Suprapubic skin (tissue), 4 donors: ENCODE data around the gene EPHB3. TPM values are rescaled to one million over a fixed set of nuclear protein-coding genes. Genes with fewer than 3 reads are reported as not detected.
A peak's percentile ranks its signal among the peaks of the same experiment; 100 is the strongest.

Experiments used
- DNase-seq, 2 donors: peaks; one replicate each; pipeline ENCODE4 v3.0.0-alpha.2; 2019; ENCODE audit warnings: low spot score in 2 of 2
- H3K27ac ChIP-seq: fragments of 200-600 bp; sonication (generic); one replicate; pipeline ENCODE4 v1.5.1; 2019
- H3K27me3 ChIP-seq: fragments of 200-600 bp; sonication (generic); one replicate; pipeline ENCODE4 v1.5.1; 2019
- H3K36me3 ChIP-seq: fragments of 200-600 bp; sonication (generic); one replicate; pipeline ENCODE4 v1.5.1; 2019
- H3K4me1 ChIP-seq: fragments of 200-600 bp; sonication (generic); one replicate; pipeline ENCODE4 v1.5.1; 2019
- H3K4me3 ChIP-seq: fragments of 200-600 bp; sonication (generic); one replicate; pipeline ENCODE4 v1.5.1; 2019; ENCODE audit warnings: mild to moderate bottlenecking
- H3K9me3 ChIP-seq: fragments of 200-600 bp; sonication (generic); one replicate; pipeline ENCODE4 v1.5.1; 2019
- EP300 ChIP-seq: sonication (generic); formaldehyde crosslinking; IDR thresholded peaks from one replicate; pipeline ENCODE4 v1.6.1; 2017; ENCODE audit warnings: antibody characterized with exemption
- POLR2A ChIP-seq, 2 donors: fragments of 450-650 bp; IDR thresholded peaks; one replicate each; pipeline ENCODE4 v1.6.1; 2017; ENCODE audit warnings: antibody characterized with exemption in 2 of 2, mild to moderate bottlenecking in 2 of 2, moderate library complexity in 2 of 2
- POLR2AphosphoS5 ChIP-seq, 3 donors: sonication (generic); formaldehyde crosslinking; IDR thresholded peaks; one replicate each; pipeline ENCODE4 v1.6.1; 2017; ENCODE audit warnings: antibody characterized with exemption in 3 of 3
- WGBS: methylation state at CpG from one replicate; pipeline ENCODE4 v1.1.5; 2018; 5-methylcytosine and 5-hydroxymethylcytosine counted together
- total RNA-seq, 4 donors: library from RNA; depleted of rRNA; stranded (reverse); fragments of >200 nt; gene quantifications; one replicate each; pipeline ENCODE4 v1.1.0, GENCODE V29; 2016
- TF ChIP-seq, protein P1 (sequence below), 2 donors: fragments of 200-600 bp in 1 of 2; fragments of 450-650 bp in 1 of 2; sonication (generic) in 1 of 2; IDR thresholded peaks; one replicate each; pipeline ENCODE4 v1.5.1; 2016 to 2019; ENCODE audit warnings: antibody characterized with exemption in 2 of 2, mild to moderate bottlenecking in 1 of 2, moderate library complexity in 1 of 2

EPHB3 gene
- total RNA-seq, 4 donors from 2014 or later = 84.5 to 152 (median 108) TPM

- Histone ChIP-seq H3K27ac (peak overlapping the region; percentile 93), H3K4me3 (peak overlapping the region; percentile 54), H3K27me3 (no peaks in the 10 kb centered on the region), H3K36me3 (peaks cover 15% of the 10 kb centered on the region), H3K4me1 (peaks cover 65% of the 10 kb centered on the region), H3K9me3 (no peaks in the 10 kb centered on the region)
- under 1% methylated on average over 27 of the region's 68 CpGs for WGBS
- TF ChIP-seq POLR2AphosphoS5 (IDR thresholded peaks at IDR 0.05) = peak in 1 of 3 donors; percentile 8
- TF ChIP-seq POLR2A (IDR thresholded peaks at IDR 0.05) = no peak
- peak in 1 of 2 donors; percentile 93 for DNase-seq
These were observed 7.6 kb downstream of the EPHB3 start for GRCh38 chr3:184568924-184569829.

GRCh38 chr3:184570035-184570434, 8.4 kb downstream of the EPHB3 start:
- 38% methylated on average over 3 of the region's 3 CpGs for whole genome bisulfite sequencing
- Histone ChIP-seq H3K4me1 (peaks cover 64% of the 10 kb centered on the region), H3K27ac (no peak overlapping the region), H3K36me3 (peaks cover 17% of the 10 kb centered on the region), H3K9me3 (no peaks in the 10 kb centered on the region), H3K27me3 (no peaks in the 10 kb centered on the region), H3K4me3 (no peak overlapping the region)
- TF ChIP-seq, protein P1, sequence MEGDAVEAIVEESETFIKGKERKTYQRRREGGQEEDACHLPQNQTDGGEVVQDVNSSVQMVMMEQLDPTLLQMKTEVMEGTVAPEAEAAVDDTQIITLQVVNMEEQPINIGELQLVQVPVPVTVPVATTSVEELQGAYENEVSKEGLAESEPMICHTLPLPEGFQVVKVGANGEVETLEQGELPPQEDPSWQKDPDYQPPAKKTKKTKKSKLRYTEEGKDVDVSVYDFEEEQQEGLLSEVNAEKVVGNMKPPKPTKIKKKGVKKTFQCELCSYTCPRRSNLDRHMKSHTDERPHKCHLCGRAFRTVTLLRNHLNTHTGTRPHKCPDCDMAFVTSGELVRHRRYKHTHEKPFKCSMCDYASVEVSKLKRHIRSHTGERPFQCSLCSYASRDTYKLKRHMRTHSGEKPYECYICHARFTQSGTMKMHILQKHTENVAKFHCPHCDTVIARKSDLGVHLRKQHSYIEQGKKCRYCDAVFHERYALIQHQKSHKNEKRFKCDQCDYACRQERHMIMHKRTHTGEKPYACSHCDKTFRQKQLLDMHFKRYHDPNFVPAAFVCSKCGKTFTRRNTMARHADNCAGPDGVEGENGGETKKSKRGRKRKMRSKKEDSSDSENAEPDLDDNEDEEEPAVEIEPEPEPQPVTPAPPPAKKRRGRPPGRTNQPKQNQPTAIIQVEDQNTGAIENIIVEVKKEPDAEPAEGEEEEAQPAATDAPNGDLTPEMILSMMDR (IDR thresholded peaks at IDR 0.05) = no peak
- TF ChIP-seq POLR2AphosphoS5 (IDR thresholded peaks at IDR 0.05) (no peak), EP300 (no peak), POLR2A (IDR thresholded peaks at IDR 0.05) (no peak)
- no peak for DNase-seq

DNA sequence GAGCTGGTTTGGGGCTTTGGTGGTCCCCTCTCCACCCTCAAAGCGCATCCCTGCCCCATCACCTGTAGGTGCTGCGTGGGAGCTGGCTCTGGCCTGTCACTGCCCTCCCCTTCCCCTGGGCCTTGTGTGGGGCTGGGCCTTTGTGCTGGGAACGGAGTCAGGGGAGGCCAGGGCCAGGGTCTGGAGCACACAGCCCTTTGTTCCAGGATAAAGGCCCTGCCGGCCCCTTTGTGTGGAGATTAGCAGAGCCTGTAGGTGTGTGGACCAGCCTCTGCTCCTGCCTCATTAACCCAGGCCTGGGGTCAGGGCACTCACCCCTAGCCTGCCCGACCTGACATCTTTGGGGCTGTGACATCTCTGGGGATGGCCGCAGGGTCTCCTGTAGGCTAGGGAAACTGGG, 8.9 kb downstream of the EPHB3 start:
- TF ChIP-seq EP300 = no peak
- no peak for TF ChIP-seq POLR2A (IDR thresholded peaks at IDR 0.05)
- TF ChIP-seq, protein P1 (IDR thresholded peaks at IDR 0.05) = no peak
- TF ChIP-seq POLR2AphosphoS5 (IDR thresholded peaks at IDR 0.05) = no peak
- peaks cover 21% of the 10 kb centered on the region for H3K36me3 ChIP-seq
- 81% methylated on average over 5 of the region's 6 CpGs for WGBS
- H3K4me1 ChIP-seq = peaks cover 64% of the 10 kb centered on the region
- no peak overlapping the region for H3K4me3 ChIP-seq
- no peak for DNase-seq
- no peaks in the 10 kb centered on the region for H3K27me3 ChIP-seq
- no peaks in the 10 kb centered on the region for H3K9me3 ChIP-seq
- no peak overlapping the region for H3K27ac ChIP-seq

DNA sequence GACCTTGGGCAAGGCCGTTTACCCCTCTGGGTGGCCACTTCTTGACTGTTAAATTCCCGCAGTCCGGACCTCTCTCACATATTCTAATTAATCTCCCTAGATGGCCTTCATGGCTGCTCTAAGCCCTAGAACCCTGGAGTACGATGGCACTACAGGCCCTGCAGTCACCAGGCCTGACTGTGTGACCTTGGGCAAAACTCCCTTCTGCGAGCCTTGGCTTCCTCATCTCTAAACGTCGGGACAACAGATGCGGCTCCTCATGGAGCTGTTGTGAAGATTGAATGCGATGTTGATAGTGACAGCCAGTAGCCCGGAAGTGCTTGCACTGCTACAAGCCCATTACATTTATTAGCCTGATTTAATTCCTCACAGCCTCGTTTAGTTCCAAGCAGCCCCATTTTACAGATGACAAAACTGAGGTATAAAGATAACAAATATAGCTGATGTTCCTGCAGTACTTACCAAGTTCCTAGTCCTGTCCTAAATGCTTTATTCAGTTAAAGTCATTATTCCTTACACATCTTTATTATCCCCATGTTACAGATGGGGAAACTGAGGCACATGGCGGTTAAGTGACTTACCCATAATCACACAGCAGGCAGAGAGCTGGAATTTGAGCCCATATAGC, 10.3 kb downstream of the EPHB3 start:
- 75% methylated on average over 12 of the region's 12 CpGs for WGBS
- no peak for TF ChIP-seq POLR2AphosphoS5 (IDR thresholded peaks at IDR 0.05)
- TF ChIP-seq, protein P1 (IDR thresholded peaks at IDR 0.05) = no peak
- TF ChIP-seq EP300 = no peak
- TF ChIP-seq POLR2A (IDR thresholded peaks at IDR 0.05) = no peak
- no peak for DNase-seq
- Histone ChIP-seq H3K4me3 (no peak overlapping the region), H3K36me3 (peaks cover 29% of the 10 kb centered on the region), H3K27ac (no peak overlapping the region), H3K4me1 (peaks cover 56% of the 10 kb centered on the region), H3K27me3 (no peaks in the 10 kb centered on the region), H3K9me3 (no peaks in the 10 kb centered on the region)

DNA sequence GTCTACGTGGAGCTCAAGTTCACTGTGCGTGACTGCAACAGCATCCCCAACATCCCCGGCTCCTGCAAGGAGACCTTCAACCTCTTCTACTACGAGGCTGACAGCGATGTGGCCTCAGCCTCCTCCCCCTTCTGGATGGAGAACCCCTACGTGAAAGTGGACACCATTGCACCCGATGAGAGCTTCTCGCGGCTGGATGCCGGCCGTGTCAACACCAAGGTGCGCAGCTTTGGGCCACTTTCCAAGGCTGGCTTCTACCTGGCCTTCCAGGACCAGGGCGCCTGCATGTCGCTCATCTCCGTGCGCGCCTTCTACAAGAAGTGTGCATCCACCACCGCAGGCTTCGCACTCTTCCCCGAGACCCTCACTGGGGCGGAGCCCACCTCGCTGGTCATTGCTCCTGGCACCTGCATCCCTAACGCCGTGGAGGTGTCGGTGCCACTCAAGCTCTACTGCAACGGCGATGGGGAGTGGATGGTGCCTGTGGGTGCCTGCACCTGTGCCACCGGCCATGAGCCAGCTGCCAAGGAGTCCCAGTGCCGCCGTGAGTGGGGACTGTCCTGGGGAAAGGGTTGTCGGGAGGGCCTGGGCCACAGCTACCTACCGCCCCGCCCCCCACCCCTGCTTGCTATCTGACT, 11.2 kb downstream of the EPHB3 start:
- 71% methylated on average over 19 of the region's 33 CpGs for WGBS
- Histone ChIP-seq H3K9me3 (no peaks in the 10 kb centered on the region), H3K27ac (no peak overlapping the region), H3K27me3 (no peaks in the 10 kb centered on the region), H3K36me3 (peaks cover 38% of the 10 kb centered on the region), H3K4me3 (no peak overlapping the region), H3K4me1 (peaks cover 48% of the 10 kb centered on the region)
- no peak for DNase-seq
- TF ChIP-seq POLR2AphosphoS5 (IDR thresholded peaks at IDR 0.05) (no peak), POLR2A (IDR thresholded peaks at IDR 0.05) (no peak), EP300 (no peak)
